ENCODE results near the gene TEP1. TPM values are rescaled to one million over a fixed set of nuclear protein-coding genes. Genes with fewer than 3 reads are reported as not detected.

The TEP1 gene
- total and polyA plus RNA-seq, 2 of the 8 experiments (the other 6 are each of a cell fraction or from before 2014, with no cell fraction given), result 6.9 to 10.7 TPM

DNA sequence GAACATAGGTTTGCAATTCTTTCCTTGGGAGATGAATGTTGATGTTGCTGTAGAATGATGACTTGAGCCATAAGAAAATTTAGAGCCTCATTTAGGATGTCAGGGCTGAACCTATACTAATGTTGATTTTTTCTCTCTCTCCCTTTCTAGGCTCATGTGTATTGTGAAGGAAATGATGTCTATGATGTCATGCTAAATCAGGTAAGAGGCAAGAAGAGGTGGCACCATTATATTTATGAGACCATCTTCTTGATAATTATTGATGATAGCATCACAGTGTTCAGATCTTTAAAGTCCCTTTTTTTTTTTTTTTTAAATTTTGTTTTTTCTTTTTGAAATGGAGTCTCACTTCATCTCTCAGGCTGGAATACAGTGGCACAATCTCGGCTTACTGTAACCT is 66.6 kb downstream of the TEP1 start:
- Histone ChIP-seq H3K9me3 (ENCODE audit: insufficient read depth in 2 of 2, low read depth in 1 of 2, low read length in 1 of 2) (no peaks in the 10 kb centered on the region), H3K4me2 (ENCODE audit: insufficient read depth in 1 of 2, low read depth in 2 of 2, low read length in 2 of 2) (no peak overlapping the region), H3K27ac (ENCODE audit: low read depth, low read length) (no peak overlapping the region), H2BK120ac (replicated peaks; ENCODE audit: low read depth, low read length) (no peak overlapping the region), H3K18ac (ENCODE audit: extremely low read depth, low read length) (no peak overlapping the region), H2BK20ac (ENCODE audit: low read length) (no peak overlapping the region), H3K56ac (replicated peaks; ENCODE audit: insufficient read length, low read depth, low read length) (no peak overlapping the region), H2AFZ (ENCODE audit: low read length) (no peak overlapping the region), H2AK5ac (ENCODE audit: low read depth, low read length) (no peak overlapping the region), H2BK15ac (ENCODE audit: low read length) (no peak overlapping the region), H3K79me2 (ENCODE audit: control insufficient read depth in 1 of 2, insufficient read depth in 2 of 2, low read length in 2 of 2) (peaks cover 0 to 15% of the 10 kb centered on the region in 2 experiments; a peak in 2 of 4 replicates), H3K9ac (replicated peaks in 1 of 4; ENCODE audit: extremely low read depth in 1 of 4, low read depth in 3 of 4, low read length in 3 of 4) (no peak overlapping the region), H2BK5ac (ENCODE audit: low read depth, low read length) (no peak overlapping the region), H2BK12ac (ENCODE audit: low read depth, low read length) (no peak overlapping the region), H3K23ac (ENCODE audit: insufficient read length) (no peak overlapping the region), H3K36me3 (ENCODE audit: control insufficient read depth in 2 of 4, insufficient read depth in 4 of 4, low read length in 3 of 4) (peaks cover 18 to 53% (median 29%) of the 10 kb centered on the region in 4 experiments), H4K5ac (ENCODE audit: insufficient read length, low read depth, low read length) (no peak overlapping the region), H3K14ac (ENCODE audit: insufficient read length) (no peak overlapping the region), H4K8ac (ENCODE audit: extremely low read depth, insufficient read depth, low read length) (no peak overlapping the region), H4K20me1 (replicated peaks in 1 of 2; ENCODE audit: control insufficient read depth in 1 of 2, insufficient read depth in 2 of 2, low read length in 2 of 2) (no peaks in the 10 kb centered on the region), H3K79me1 (ENCODE audit: low read depth, low read length) (no peaks in the 10 kb centered on the region), H3K23me2 (ENCODE audit: low read depth, low read length) (peaks cover 2% of the 10 kb centered on the region; the same call in 1 of the 2 replicates), H3K4ac (replicated peaks; ENCODE audit: insufficient read length, low read depth, low read length) (no peak overlapping the region), H3K27me3 (replicated peaks in 1 of 4; ENCODE audit: control insufficient read depth in 3 of 4, extremely low read depth in 1 of 4, insufficient read depth in 3 of 4, low read length in 3 of 4) (no peaks in the 10 kb centered on the region), H3K4me1 (replicated peaks in 1 of 4; ENCODE audit: control insufficient read depth in 3 of 4, insufficient read depth in 4 of 4, low read length in 3 of 4) (no peaks in the 10 kb centered on the region; a peak in 1 of 7 replicates), H4K91ac (replicated peaks; ENCODE audit: insufficient read length, low read length) (no peak overlapping the region), H3K4me3 (ENCODE audit: extremely low read depth in 1 of 4, insufficient read depth in 2 of 4, low read depth in 3 of 4, low read length in 4 of 4) (no peak overlapping the region)
- FAIRE-seq (no peak), DNase-seq (ENCODE audit: low read depth in 1 of 2, low spot score in 2 of 2) (no peak)
- WGBS, 2 experiments (ENCODE audit: extremely low coverage in 1 of 2, insufficient coverage in 1 of 2, insufficient read length in 1 of 2, insufficient replicate concordance in 2 of 2, low coverage in 1 of 2, low lambda C conversion rate in 2 of 2, missing lambda C conversion rate in 1 of 2), result 88% methylated on average over 1 of the region's 1 CpG; no CpG with 5 or more reads in 1 of the 2 experiments
- ChIA-PET POLR2A (ENCODE audit: partially characterized antibody) (interaction anchor here (1.1 kb wide), 1 partner anchor 108 kb away, joined by 4 read pairs; the partner anchor contains the start of genes APEX1 and OSGEP), CTCF (ENCODE audit: partially characterized antibody) (interaction anchor here (1.1 kb wide), 1 partner anchor 266 kb away, joined by 4 read pairs; no protein-coding TSS in a partner anchor)
- TF ChIP-seq SIX5 (IDR thresholded peaks at IDR 0.05; ENCODE audit: low read depth, low read length), result no peak
- no peak for TF ChIP-seq FOSL1 (IDR thresholded peaks at IDR 0.05; ENCODE audit: insufficient read depth, low read depth, low read length)
- TF ChIP-seq CEBPB (IDR thresholded peaks at IDR 0.05; ENCODE audit: low read depth, low read length), result no peak
- no peak for TF ChIP-seq TAF7 (optimal IDR thresholded peaks at IDR 0.05; ENCODE audit: borderline replicate concordance, low read depth, low read length)
- no peak for TF ChIP-seq MAFK (IDR thresholded peaks at IDR 0.05; ENCODE audit: low read depth, low read length)
- TF ChIP-seq BACH1 (IDR thresholded peaks at IDR 0.05; ENCODE audit: low read length), result no peak
- TF ChIP-seq GTF2F1 (IDR thresholded peaks at IDR 0.05; ENCODE audit: borderline replicate concordance, low read depth, low read length), result no peak
- TF ChIP-seq NRF1 (IDR thresholded peaks at IDR 0.05; ENCODE audit: low read depth, low read length), result no peak
- TF ChIP-seq ASH2L (IDR thresholded peaks at IDR 0.05; ENCODE audit: low read length), result no peak
- TF ChIP-seq, protein P1, sequence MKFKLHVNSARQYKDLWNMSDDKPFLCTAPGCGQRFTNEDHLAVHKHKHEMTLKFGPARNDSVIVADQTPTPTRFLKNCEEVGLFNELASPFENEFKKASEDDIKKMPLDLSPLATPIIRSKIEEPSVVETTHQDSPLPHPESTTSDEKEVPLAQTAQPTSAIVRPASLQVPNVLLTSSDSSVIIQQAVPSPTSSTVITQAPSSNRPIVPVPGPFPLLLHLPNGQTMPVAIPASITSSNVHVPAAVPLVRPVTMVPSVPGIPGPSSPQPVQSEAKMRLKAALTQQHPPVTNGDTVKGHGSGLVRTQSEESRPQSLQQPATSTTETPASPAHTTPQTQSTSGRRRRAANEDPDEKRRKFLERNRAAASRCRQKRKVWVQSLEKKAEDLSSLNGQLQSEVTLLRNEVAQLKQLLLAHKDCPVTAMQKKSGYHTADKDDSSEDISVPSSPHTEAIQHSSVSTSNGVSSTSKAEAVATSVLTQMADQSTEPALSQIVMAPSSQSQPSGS (IDR thresholded peaks at IDR 0.05; ENCODE audit: low read length), result no peak
- no peak for TF ChIP-seq CBX8 (IDR thresholded peaks at IDR 0.05; ENCODE audit: borderline replicate concordance, low read depth, low read length)
